ENCODE data around the gene PSMD1.

PSMD1 gene

DNA sequence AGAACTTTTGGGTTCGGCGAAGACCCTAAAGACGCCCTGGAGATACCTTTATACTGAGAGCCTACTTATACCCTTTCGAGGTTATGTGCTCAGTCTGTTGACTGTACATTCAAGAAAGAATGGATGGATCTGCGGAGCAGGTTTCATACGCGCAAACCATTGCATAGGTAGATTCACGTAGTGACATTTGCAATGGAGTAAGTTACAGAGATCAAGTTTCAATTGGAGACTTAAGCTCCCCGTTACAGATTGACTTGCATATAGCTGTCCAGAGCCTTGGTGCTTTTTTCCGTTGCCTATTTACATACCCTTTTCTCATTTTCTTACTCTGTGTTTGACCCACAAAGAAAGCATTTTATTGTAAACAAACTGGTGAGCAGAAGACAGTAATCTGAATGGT lies 923 bp downstream of the PSMD1 start:
- Mint-ChIP-seq H3K4me3 (peak overlapping the region; percentile 100), H3K9me3 (no peaks in the 10 kb centered on the region), H3K36me3 (ENCODE audit: low read depth) (peaks cover 16% of the 10 kb centered on the region), H3K27me3 (ENCODE audit: low read depth) (peaks cover 13% of the 10 kb centered on the region), H3K4me1 (peaks cover 41% of the 10 kb centered on the region), H3K27ac (peak overlapping the region; percentile 81 to 100 (median 100))
- TF ChIP-seq, protein P1, sequence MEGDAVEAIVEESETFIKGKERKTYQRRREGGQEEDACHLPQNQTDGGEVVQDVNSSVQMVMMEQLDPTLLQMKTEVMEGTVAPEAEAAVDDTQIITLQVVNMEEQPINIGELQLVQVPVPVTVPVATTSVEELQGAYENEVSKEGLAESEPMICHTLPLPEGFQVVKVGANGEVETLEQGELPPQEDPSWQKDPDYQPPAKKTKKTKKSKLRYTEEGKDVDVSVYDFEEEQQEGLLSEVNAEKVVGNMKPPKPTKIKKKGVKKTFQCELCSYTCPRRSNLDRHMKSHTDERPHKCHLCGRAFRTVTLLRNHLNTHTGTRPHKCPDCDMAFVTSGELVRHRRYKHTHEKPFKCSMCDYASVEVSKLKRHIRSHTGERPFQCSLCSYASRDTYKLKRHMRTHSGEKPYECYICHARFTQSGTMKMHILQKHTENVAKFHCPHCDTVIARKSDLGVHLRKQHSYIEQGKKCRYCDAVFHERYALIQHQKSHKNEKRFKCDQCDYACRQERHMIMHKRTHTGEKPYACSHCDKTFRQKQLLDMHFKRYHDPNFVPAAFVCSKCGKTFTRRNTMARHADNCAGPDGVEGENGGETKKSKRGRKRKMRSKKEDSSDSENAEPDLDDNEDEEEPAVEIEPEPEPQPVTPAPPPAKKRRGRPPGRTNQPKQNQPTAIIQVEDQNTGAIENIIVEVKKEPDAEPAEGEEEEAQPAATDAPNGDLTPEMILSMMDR (IDR thresholded peaks at IDR 0.05; ENCODE audit: unreplicated experiment in 3 of 3) = no peak

DNA sequence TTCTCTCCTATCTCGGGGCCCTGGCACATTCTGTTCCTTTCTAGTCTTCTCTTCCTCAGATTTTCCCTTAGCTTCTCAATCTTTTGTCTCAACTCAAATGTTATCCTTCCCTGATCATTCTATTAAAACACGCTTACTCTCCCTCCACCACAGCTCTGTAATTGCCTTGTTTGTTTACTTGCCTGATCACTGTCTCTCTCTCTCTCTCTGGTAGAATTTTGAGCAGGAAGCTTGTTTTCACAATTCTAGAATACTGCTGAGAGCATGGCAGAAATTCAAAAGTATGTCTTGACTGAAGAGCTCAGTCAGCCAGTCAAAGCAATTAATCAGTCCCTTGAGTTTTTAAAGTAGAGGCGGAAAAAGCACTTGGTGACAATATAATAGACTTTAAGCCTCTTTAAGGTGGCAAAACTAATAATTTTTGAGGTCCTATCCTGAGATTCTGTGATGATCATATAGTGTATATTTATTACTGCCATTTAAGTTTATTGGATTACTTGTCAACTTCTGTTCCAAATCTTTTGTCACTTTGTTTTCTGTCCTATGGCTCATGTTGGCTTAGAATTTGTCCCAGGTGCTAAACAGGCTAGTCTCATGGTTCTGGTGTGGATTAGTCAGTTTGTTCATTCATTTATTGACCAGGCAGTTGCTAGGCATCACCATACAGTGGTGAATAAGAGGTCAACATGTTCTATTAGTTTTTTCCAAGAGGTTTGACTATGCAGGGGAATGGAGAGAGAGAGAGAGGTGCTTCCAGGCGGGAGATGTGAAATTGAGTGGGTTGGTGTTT lies 2.3 kb downstream of the PSMD1 start:
- Mint-ChIP-seq H3K27me3 (ENCODE audit: low read depth) (peaks cover 5% of the 10 kb centered on the region), H3K27ac (peak overlapping the region; percentile 81 to 100 (median 100)), H3K9me3 (no peaks in the 10 kb centered on the region), H3K4me3 (peak overlapping the region; percentile 100), H3K4me1 (peaks cover 33% of the 10 kb centered on the region), H3K36me3 (ENCODE audit: low read depth) (peaks cover 26% of the 10 kb centered on the region)
- TF ChIP-seq, protein P1 (IDR thresholded peaks at IDR 0.05; ENCODE audit: unreplicated experiment in 3 of 3) = no peak

GRCh38 chr2:231059756-231060155 lies 3.1 kb downstream of the PSMD1 start:
- H3K4me1 Mint-ChIP-seq = peaks cover 33% of the 10 kb centered on the region

GRCh38 chr2:231062776-231063175 lies 6.1 kb downstream of the PSMD1 start:
- H3K36me3 Mint-ChIP-seq (ENCODE audit: low read depth) = peaks cover 52% of the 10 kb centered on the region
- H3K27ac Mint-ChIP-seq = no peak overlapping the region
- peaks cover 25% of the 10 kb centered on the region for H3K4me1 Mint-ChIP-seq
- TF ChIP-seq, protein P1 (IDR thresholded peaks at IDR 0.05; ENCODE audit: unreplicated experiment in 3 of 3) = no peak
- no peak overlapping the region for H3K4me3 Mint-ChIP-seq
- no peaks in the 10 kb centered on the region for H3K9me3 Mint-ChIP-seq
- H3K27me3 Mint-ChIP-seq (ENCODE audit: low read depth) = no peaks in the 10 kb centered on the region

More at GRCh38 chr2:231059756-231060155, 3.1 kb downstream of the PSMD1 start:
- H3K36me3 Mint-ChIP-seq (ENCODE audit: low read depth) = peaks cover 29% of the 10 kb centered on the region
- H3K27me3 Mint-ChIP-seq (ENCODE audit: low read depth) = no peaks in the 10 kb centered on the region
- H3K9me3 Mint-ChIP-seq = no peaks in the 10 kb centered on the region
- peak overlapping the region in 1 of 3 experiments; percentile 4 for H3K27ac Mint-ChIP-seq
- peak overlapping the region; percentile 61 to 100 (median 100) for H3K4me3 Mint-ChIP-seq
- TF ChIP-seq, protein P1 (IDR thresholded peaks at IDR 0.05; ENCODE audit: unreplicated experiment in 3 of 3) = no peak

GRCh38 chr2:231063347-231063746 lies 6.7 kb downstream of the PSMD1 start:
- peaks cover 57% of the 10 kb centered on the region for H3K36me3 Mint-ChIP-seq (ENCODE audit: low read depth)

More at GRCh38 chr2:231063347-231063746, 6.7 kb downstream of the PSMD1 start:
- Mint-ChIP-seq H3K4me1 (peaks cover 19% of the 10 kb centered on the region), H3K27me3 (ENCODE audit: low read depth) (no peaks in the 10 kb centered on the region), H3K4me3 (no peak overlapping the region), H3K9me3 (no peaks in the 10 kb centered on the region), H3K27ac (no peak overlapping the region)
- TF ChIP-seq, protein P1 (IDR thresholded peaks at IDR 0.05; ENCODE audit: unreplicated experiment in 3 of 3) = no peak

All from nephron (organoid).